Activated CD4-positive, alpha-beta memory T cell treated with anti-CD3 and anti-CD28 coated beads for 36 hours (primary cell): ENCODE data around the gene TLR4. TPM values are rescaled to one million over a fixed set of nuclear protein-coding genes. Genes with fewer than 3 reads are reported as not detected.

Experiments
- CTCF ChIA-PET: fragments of 350-600 bp; sonication (Branson Sonifier 250); formaldehyde crosslinking; loops from one replicate; lab custom pipeline; 2021; ENCODE audit warnings: antibody characterized with exemption, inconsistent platforms; lab: Charles Lee
- POLR2A ChIA-PET: fragments of 350-600 bp; sonication (Branson Sonifier 250); formaldehyde crosslinking; loops from one replicate; lab custom pipeline; 2021; ENCODE audit warnings: antibody characterized with exemption; lab: Charles Lee
- DNase-seq: peaks from one replicate; pipeline ENCODE4 v3.0.0-alpha.2; 2020
- H3K27ac Mint-ChIP-seq: one replicate; pipeline ENCODE4 v1.8.0; 2021; ENCODE audit warnings: mixed read lengths
- H3K27me3 Mint-ChIP-seq: one replicate; pipeline ENCODE4 v1.8.0; 2021; ENCODE audit warnings: mixed read lengths
- H3K36me3 Mint-ChIP-seq: one replicate; pipeline ENCODE4 v1.8.0; 2021; ENCODE audit warnings: mixed read lengths
- H3K4me1 Mint-ChIP-seq: one replicate; pipeline ENCODE4 v1.8.0; 2021; ENCODE audit warnings: low read depth, mixed read lengths
- H3K4me3 Mint-ChIP-seq: one replicate; pipeline ENCODE4 v1.8.0; 2021; ENCODE audit warnings: mild to moderate bottlenecking, mixed read lengths
- H3K9me3 Mint-ChIP-seq: one replicate; pipeline ENCODE4 v1.8.0; 2021; ENCODE audit warnings: mixed read lengths
- intact Hi-C: fragments of 100-400 bp; cut with micrococcal nuclease; formaldehyde crosslinking; loops from one replicate; pipeline ENCODE4 v1.15.1; 2023
- total RNA-seq, 2 experiments: library from RNA; stranded (reverse); gene quantifications; one replicate each; pipeline ENCODE4 v1.2.3, GENCODE V29; 2021

The TLR4 gene
- total RNA-seq, 2 experiments from 2014 or later: not detected

DNA sequence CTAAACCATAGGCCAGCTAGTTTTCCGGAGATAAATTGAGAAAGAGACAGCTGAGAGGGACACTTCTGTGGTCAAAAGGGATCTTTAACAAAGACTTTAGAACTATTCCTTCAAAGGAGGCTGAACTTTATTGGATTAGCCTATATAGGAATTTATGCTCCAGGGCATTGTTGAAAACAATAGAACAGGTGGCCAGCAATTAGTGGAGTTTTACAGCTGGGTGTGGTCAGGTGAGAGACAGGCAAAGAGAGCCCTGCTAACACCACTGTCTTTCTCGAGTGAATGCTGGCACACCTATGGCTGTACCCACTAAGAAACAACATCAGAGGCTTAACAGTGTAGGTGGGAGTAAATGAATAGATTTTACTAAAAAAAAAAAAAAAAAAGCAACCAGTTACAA, 16.7 kb upstream of the TLR4 start:
- no peak for DNase-seq
- Mint-ChIP-seq H3K36me3 (no peaks in the 10 kb centered on the region), H3K4me1 (peaks cover 5% of the 10 kb centered on the region), H3K4me3 (no peak overlapping the region), H3K27me3 (peaks cover 5% of the 10 kb centered on the region), H3K9me3 (peaks cover 5% of the 10 kb centered on the region), H3K27ac (no peak overlapping the region)
- intact Hi-C loops: no loop called here
- POLR2A ChIA-PET: no interaction called here
- CTCF ChIA-PET: no interaction called here

DNA sequence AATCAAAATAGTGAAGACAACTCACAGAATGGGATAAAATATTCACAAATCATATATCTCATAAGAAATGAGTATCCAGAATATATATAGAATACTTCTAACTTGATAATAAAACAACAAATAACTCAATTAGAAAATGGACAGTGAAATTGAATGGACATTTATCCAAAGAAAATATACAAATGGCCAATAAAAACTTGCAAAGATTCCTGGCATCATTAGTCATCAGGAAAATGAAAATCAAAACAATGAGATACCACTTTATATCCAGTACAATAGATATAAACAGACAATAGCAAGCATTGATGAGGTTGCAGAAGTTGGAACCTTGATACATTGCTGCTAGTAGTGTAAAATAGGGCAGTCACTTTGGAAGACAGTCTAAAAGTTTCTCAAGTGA, 12.8 kb upstream of the TLR4 start:
- ChIA-PET CTCF (no interaction called here), POLR2A (no interaction called here)
- Mint-ChIP-seq H3K36me3 (no peaks in the 10 kb centered on the region), H3K27me3 (peaks cover 1% of the 10 kb centered on the region), H3K9me3 (peaks cover 5% of the 10 kb centered on the region), H3K27ac (no peak overlapping the region), H3K4me1 (no peaks in the 10 kb centered on the region), H3K4me3 (no peak overlapping the region)
- intact Hi-C loops: no loop called here
- DNase-seq: no peak

DNA sequence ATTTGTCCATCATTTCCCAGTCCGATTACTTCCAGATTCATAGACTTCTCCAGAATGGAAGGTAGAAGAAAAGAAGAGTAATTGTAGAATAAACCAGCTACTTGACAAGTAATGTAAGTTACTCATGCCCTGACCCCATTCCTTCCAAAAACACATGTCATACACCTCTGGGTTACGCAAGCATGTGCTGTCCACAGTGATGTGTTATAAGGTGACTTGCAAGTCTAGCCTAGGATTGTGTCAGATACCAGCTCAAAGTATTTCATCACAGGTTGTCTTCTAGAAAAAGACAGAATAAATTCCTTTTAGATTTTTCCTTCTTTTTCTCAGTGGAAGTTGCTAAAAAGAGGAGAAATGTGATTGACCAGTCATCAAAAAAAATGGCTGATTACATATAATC, 8.0 kb upstream of the TLR4 start:
- Mint-ChIP-seq H3K4me3 (no peak overlapping the region), H3K27me3 (no peaks in the 10 kb centered on the region), H3K9me3 (peaks cover 9% of the 10 kb centered on the region), H3K36me3 (no peaks in the 10 kb centered on the region), H3K4me1 (no peaks in the 10 kb centered on the region), H3K27ac (no peak overlapping the region)
- no peak for DNase-seq
- intact Hi-C loops: no loop called here
- POLR2A ChIA-PET: no interaction called here
- CTCF ChIA-PET: no interaction called here

DNA sequence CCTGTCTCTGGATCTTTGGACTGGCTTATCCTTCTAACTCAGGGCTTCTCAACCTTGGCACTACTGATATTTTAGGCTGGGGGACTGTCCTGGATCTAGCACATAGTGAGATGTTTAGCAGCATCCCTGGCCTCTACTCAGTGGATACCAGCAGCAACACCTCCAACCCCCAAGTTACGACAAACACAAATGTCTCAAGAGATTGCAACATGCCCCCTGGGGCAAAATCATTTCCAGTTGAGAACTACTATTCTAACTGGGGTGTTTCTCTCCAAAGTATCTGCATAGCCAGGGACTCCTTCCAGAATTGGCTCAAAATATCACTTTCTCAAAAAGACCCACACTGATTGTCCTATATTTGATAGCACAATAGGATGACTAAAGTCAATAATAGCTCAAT, 7.2 kb upstream of the TLR4 start:
- no peak overlapping the region for H3K27ac Mint-ChIP-seq
- CTCF ChIA-PET: no interaction called here
- DNase-seq: no peak
- intact Hi-C loops: no loop called here
- no peak overlapping the region for H3K4me3 Mint-ChIP-seq
- peaks cover 9% of the 10 kb centered on the region for H3K9me3 Mint-ChIP-seq
- H3K36me3 Mint-ChIP-seq: no peaks in the 10 kb centered on the region
- no peaks in the 10 kb centered on the region for H3K27me3 Mint-ChIP-seq
- POLR2A ChIA-PET: no interaction called here
- no peaks in the 10 kb centered on the region for H3K4me1 Mint-ChIP-seq

- Mint-ChIP-seq H3K9me3 (peaks cover 5% of the 10 kb centered on the region), H3K36me3 (no peaks in the 10 kb centered on the region), H3K4me1 (no peaks in the 10 kb centered on the region), H3K27ac (no peak overlapping the region), H3K27me3 (peaks cover 3% of the 10 kb centered on the region), H3K4me3 (no peak overlapping the region)
- intact Hi-C loops: no loop called here
- no peak for DNase-seq
- ChIA-PET POLR2A (no interaction called here), CTCF (no interaction called here)
Observed at GRCh38 chr9:117703537-117703936, 666 bp upstream of the TLR4 start.

DNA sequence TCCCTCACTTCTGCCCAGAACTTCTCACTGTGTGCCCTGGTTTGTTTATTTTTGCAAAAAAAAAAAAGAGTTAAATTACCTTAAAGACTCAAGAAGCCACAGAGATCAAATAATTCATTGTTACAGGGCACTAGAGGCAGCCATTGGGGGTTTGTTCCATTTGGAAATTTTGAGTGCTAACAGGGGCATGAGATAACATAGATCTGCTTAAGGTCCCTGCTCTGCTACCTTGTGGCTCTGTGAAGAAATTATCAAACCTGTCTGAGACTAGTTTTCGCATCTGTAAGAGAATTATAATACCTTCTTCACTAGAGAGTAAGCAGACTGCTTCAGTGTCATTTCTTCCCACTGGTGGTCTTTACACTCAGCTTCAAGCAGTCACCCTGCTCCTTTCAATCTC, 394 bp downstream of the TLR4 start:
- Mint-ChIP-seq H3K27ac (no peak overlapping the region), H3K4me3 (no peak overlapping the region), H3K4me1 (no peaks in the 10 kb centered on the region), H3K36me3 (no peaks in the 10 kb centered on the region), H3K9me3 (no peaks in the 10 kb centered on the region), H3K27me3 (peaks cover 3% of the 10 kb centered on the region)
- intact Hi-C loops: no loop called here
- DNase-seq: no peak
- CTCF ChIA-PET: no interaction called here
- POLR2A ChIA-PET: no interaction called here

GRCh38 chr9:117705386-117705785, 1.2 kb downstream of the TLR4 start:
- no peaks in the 10 kb centered on the region for H3K36me3 Mint-ChIP-seq
- POLR2A ChIA-PET: no interaction called here
- CTCF ChIA-PET: no interaction called here
- intact Hi-C loops: no loop called here
- DNase-seq: no peak
- H3K9me3 Mint-ChIP-seq: no peaks in the 10 kb centered on the region
- no peaks in the 10 kb centered on the region for H3K4me1 Mint-ChIP-seq
- H3K27me3 Mint-ChIP-seq: peaks cover 3% of the 10 kb centered on the region
- H3K4me3 Mint-ChIP-seq: no peak overlapping the region
- H3K27ac Mint-ChIP-seq: no peak overlapping the region

- ChIA-PET CTCF (no interaction called here), POLR2A (no interaction called here)
- Mint-ChIP-seq H3K4me3 (no peak overlapping the region), H3K36me3 (no peaks in the 10 kb centered on the region), H3K9me3 (no peaks in the 10 kb centered on the region), H3K4me1 (no peaks in the 10 kb centered on the region), H3K27ac (no peak overlapping the region), H3K27me3 (peaks cover 3% of the 10 kb centered on the region)
- intact Hi-C loops: no loop called here
- no peak for DNase-seq
Observed at GRCh38 chr9:117706421-117707116, 2.4 kb downstream of the TLR4 start.

- CTCF ChIA-PET: no interaction called here
- DNase-seq: no peak
- peaks cover 3% of the 10 kb centered on the region for H3K27me3 Mint-ChIP-seq
- no peaks in the 10 kb centered on the region for H3K36me3 Mint-ChIP-seq
- intact Hi-C loops: no loop called here
- H3K9me3 Mint-ChIP-seq: no peaks in the 10 kb centered on the region
- POLR2A ChIA-PET: no interaction called here
- H3K27ac Mint-ChIP-seq: no peak overlapping the region
- no peaks in the 10 kb centered on the region for H3K4me1 Mint-ChIP-seq
- H3K4me3 Mint-ChIP-seq: no peak overlapping the region
Observed at GRCh38 chr9:117707561-117707960, 3.4 kb downstream of the TLR4 start.

GRCh38 chr9:117709936-117710335, 5.7 kb downstream of the TLR4 start:
- Mint-ChIP-seq H3K4me1 (no peaks in the 10 kb centered on the region), H3K36me3 (no peaks in the 10 kb centered on the region), H3K27me3 (peaks cover 3% of the 10 kb centered on the region), H3K27ac (no peak overlapping the region), H3K4me3 (no peak overlapping the region), H3K9me3 (no peaks in the 10 kb centered on the region)
- POLR2A ChIA-PET: no interaction called here
- intact Hi-C loops: no loop called here
- no peak for DNase-seq
- CTCF ChIA-PET: no interaction called here

- H3K4me3 Mint-ChIP-seq: no peak overlapping the region
- POLR2A ChIA-PET: no interaction called here
- peaks cover 1% of the 10 kb centered on the region for H3K27me3 Mint-ChIP-seq
- peaks cover 4% of the 10 kb centered on the region for H3K4me1 Mint-ChIP-seq
- intact Hi-C loops: no loop called here
- no peaks in the 10 kb centered on the region for H3K9me3 Mint-ChIP-seq
- no peak for DNase-seq
- H3K27ac Mint-ChIP-seq: no peak overlapping the region
- CTCF ChIA-PET: no interaction called here
- no peaks in the 10 kb centered on the region for H3K36me3 Mint-ChIP-seq
Observed at GRCh38 chr9:117714282-117714681, 10.1 kb downstream of the TLR4 start.

GRCh38 chr9:117715411-117715989, 11.3 kb downstream of the TLR4 start:
- no peak overlapping the region for H3K4me3 Mint-ChIP-seq
- H3K27ac Mint-ChIP-seq: no peak overlapping the region
- DNase-seq: no peak
- peaks cover 1% of the 10 kb centered on the region for H3K27me3 Mint-ChIP-seq
- no peaks in the 10 kb centered on the region for H3K9me3 Mint-ChIP-seq
- intact Hi-C loops: no loop called here
- H3K36me3 Mint-ChIP-seq: no peaks in the 10 kb centered on the region
- CTCF ChIA-PET: no interaction called here
- peaks cover 4% of the 10 kb centered on the region for H3K4me1 Mint-ChIP-seq
- POLR2A ChIA-PET: no interaction called here

DNA sequence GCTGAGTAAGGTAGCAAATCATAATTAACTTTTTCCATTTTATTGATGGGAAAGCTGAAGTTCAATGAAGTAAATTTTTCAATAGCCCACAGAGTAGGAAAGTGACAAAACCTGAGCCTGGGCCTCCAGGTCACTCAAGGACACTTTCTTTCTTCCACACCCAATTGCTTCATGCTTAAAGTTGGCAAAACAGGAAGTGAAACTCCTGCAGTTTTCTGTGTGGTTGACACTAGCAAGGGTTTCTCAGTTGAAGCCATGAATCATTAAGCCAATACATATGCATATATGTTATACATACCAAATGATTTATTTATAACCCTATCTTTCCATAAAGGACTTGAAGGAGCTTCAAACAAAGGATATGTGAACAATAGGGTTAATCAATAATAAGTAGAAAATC, 13.9 kb downstream of the TLR4 start:
- CTCF ChIA-PET: interaction anchor here (0.5 kb wide), 1 partner anchor 709 kb away, joined by 3 read pairs; no protein-coding TSS in a partner anchor
- H3K27ac Mint-ChIP-seq: no peak overlapping the region
- H3K4me1 Mint-ChIP-seq: peaks cover 4% of the 10 kb centered on the region
- intact Hi-C loops: loop anchor here (2.0 kb wide), 1 partner anchor 65 kb away; no protein-coding TSS in a partner anchor
- H3K4me3 Mint-ChIP-seq: no peak overlapping the region
- POLR2A ChIA-PET: no interaction called here
- peaks cover 1% of the 10 kb centered on the region for H3K27me3 Mint-ChIP-seq
- H3K9me3 Mint-ChIP-seq: no peaks in the 10 kb centered on the region
- no peak for DNase-seq
- H3K36me3 Mint-ChIP-seq: no peaks in the 10 kb centered on the region
